ENCODE measurements around the gene MPV17L2.

MPV17L2 gene

GRCh38 chr19:18229474-18229873 is 36.5 kb downstream of the MPV17L2 start:
- intact Hi-C loops (cut with DNase I), result no loop called here
- no peak for DNase-seq

DNA sequence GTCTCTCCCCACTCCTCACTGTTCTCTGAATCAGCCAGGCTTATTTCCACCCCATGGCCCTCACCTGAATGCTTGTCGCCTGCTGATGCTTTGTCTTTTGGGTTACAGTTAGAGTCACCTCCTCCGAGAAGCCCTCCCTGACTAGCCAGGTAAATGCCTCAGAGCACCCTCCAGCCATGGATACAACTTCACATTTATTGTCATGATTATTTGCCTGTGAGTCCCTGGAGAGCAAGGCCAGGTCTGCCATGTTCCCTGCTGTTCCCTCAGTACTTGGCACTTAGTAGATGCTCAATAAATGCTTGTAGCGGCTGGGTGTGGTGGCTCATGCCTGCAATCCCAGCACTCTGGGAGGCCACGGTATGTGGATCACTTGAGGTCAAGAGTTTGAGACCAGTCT is 36.9 kb downstream of the MPV17L2 start:
- intact Hi-C loops (cut with DNase I), result no loop called here

GRCh38 chr19:18230941-18231734 is 38.1 kb downstream of the MPV17L2 start:
- intact Hi-C loops (cut with DNase I), result no loop called here
- DNase-seq, result peak in 3 of 10 donors; percentile 54 to 88 (median 83)

More for the DNA sequence above, 36.9 kb downstream of the MPV17L2 start:
- no peak for DNase-seq

DNA sequence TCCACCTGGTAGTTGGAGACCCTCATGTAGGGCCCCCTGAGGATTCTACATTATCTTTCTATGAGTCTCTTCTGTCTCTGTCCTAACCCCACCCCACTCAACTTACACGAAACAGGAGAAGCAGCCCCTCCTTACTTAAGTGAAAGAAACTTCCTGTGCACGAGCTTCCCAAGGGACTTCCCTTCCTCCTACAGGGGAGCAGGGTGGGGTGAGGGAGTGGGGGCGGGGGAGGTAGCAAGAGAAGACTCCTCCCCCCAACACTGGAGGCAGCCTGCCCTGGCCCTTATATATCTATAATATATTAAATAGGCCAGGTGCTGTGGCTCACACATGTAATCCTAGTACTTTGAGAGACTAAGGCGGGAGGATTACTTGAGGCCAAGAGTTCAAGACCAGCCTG is 38.8 kb downstream of the MPV17L2 start:
- DNase-seq, result no peak
- intact Hi-C loops (cut with DNase I), result no loop called here

GRCh38 chr19:18232540-18233223 is 39.7 kb downstream of the MPV17L2 start:
- peak in 2 of 10 donors; percentile 25 to 76 for DNase-seq
- intact Hi-C loops (cut with DNase I), result no loop called here

GRCh38 chr19:18233224-18233825 is 40.3 kb downstream of the MPV17L2 start:
- intact Hi-C loops (cut with DNase I), result no loop called here
- peak in 3 of 10 donors; percentile 78 to 89 (median 84) for DNase-seq

DNA sequence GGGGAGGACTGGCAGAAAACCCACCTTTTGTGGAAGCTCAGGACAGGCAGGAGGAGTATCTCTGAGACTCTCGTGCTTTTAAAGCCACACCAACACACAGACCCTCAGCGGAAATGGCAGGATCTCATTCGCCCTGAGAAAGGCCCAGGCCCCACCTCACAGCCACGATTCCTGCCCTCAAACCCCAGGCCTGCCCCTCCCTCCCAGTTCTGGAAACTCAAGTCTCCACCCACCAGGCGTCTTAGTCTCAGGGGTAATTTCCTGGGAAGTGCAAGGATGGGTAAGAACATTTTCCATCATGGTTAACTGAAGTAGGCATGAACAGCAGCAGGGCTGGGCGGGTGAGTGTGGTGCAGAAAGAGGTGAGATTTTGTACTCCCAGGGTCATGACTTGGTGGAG is 41.2 kb downstream of the MPV17L2 start:
- intact Hi-C loops (cut with DNase I), result no loop called here
- no peak for DNase-seq

DNA sequence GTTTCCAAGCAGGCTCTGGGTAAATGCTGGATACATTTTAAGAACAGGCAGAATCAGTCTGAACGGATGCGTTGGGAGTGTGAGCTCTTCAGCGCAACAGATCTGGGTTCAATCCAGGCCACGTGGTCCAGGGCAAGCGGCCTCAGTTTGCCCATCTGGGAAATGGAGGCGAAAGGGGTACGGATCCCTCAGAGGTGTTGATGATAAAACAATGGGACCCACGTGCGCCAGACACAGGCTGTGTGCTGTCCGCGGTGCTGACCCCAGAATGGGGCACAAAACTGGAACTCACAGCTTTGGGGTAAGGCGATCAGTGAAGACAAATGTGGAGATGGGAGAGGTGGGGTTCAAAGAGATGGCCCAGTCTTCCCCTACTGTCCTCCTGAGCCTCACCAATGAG is 46.3 kb downstream of the MPV17L2 start:
- intact Hi-C loops (cut with DNase I), result no loop called here
- DNase-seq, result no peak

- intact Hi-C loops (cut with DNase I), result no loop called here
- no peak for DNase-seq
These were observed 52.3 kb downstream of the MPV17L2 start for GRCh38 chr19:18245297-18245696.

Data from posterior cingulate gyrus (tissue), 11 donors.